ENCODE data around the gene MCM9.

The MCM9 gene

GRCh38 chr6:118893807-118894424 is 41.0 kb downstream of the MCM9 start, which contains the start of gene ASF1A:
TSS of gene ASF1A (plus strand) at chr6:118894152. CDS start at chr6:118894414, 262 bp downstream.
- H4K20me1 ChIP-seq (ENCODE audit: insufficient read depth, low read length), result peaks cover 4% of the 10 kb centered on the region; the same call in 1 of the 2 replicates
- peak within 1 kb of the TSS; percentile 90 for H3K27ac ChIP-seq (ENCODE audit: low read length)
- H3K4me1 ChIP-seq (ENCODE audit: low read length), result peaks cover 51% of the 10 kb centered on the region
- no peaks in the 10 kb centered on the region for H3K9me3 ChIP-seq (ENCODE audit: insufficient read depth, low read length)
- TF ChIP-seq, protein P1, sequence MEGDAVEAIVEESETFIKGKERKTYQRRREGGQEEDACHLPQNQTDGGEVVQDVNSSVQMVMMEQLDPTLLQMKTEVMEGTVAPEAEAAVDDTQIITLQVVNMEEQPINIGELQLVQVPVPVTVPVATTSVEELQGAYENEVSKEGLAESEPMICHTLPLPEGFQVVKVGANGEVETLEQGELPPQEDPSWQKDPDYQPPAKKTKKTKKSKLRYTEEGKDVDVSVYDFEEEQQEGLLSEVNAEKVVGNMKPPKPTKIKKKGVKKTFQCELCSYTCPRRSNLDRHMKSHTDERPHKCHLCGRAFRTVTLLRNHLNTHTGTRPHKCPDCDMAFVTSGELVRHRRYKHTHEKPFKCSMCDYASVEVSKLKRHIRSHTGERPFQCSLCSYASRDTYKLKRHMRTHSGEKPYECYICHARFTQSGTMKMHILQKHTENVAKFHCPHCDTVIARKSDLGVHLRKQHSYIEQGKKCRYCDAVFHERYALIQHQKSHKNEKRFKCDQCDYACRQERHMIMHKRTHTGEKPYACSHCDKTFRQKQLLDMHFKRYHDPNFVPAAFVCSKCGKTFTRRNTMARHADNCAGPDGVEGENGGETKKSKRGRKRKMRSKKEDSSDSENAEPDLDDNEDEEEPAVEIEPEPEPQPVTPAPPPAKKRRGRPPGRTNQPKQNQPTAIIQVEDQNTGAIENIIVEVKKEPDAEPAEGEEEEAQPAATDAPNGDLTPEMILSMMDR (IDR thresholded peaks at IDR 0.05; ENCODE audit: low read depth, low read length), result peak; percentile 42
- no peak for TF ChIP-seq EZH2phosphoT487 (IDR thresholded peaks at IDR 0.05; ENCODE audit: low read depth)
- peak within 1 kb of the TSS; percentile 94 for H3K4me3 ChIP-seq (ENCODE audit: low read length)
- no peaks in the 10 kb centered on the region for H3K27me3 ChIP-seq (ENCODE audit: low read depth, low read length)
- H3K4me2 ChIP-seq (ENCODE audit: low read length), result peak within 1 kb of the TSS; percentile 92
- no peaks in the 10 kb centered on the region for H3K36me3 ChIP-seq (replicated peaks; ENCODE audit: low read depth, low read length)
- peak within 1 kb of the TSS; percentile 63; the same call in 1 of the 2 replicates for H2AFZ ChIP-seq (ENCODE audit: low read depth, low read length)
- peak within 1 kb of the TSS; percentile 92 for H3K9ac ChIP-seq (ENCODE audit: low read length)
- H3K79me2 ChIP-seq (ENCODE audit: low read length), result peaks cover 80% of the 10 kb centered on the region

GRCh38 chr6:118893064-118893806 is 41.7 kb downstream of the MCM9 start:
- H4K20me1 ChIP-seq (ENCODE audit: insufficient read depth, low read length), result peaks cover 4% of the 10 kb centered on the region; the same call in 1 of the 2 replicates
- H3K4me2 ChIP-seq (ENCODE audit: low read length), result peak overlapping the region; percentile 92
- TF ChIP-seq, protein P1 (IDR thresholded peaks at IDR 0.05; ENCODE audit: low read depth, low read length), result no peak
- TF ChIP-seq EZH2phosphoT487 (IDR thresholded peaks at IDR 0.05; ENCODE audit: low read depth), result no peak
- peaks cover 77% of the 10 kb centered on the region for H3K79me2 ChIP-seq (ENCODE audit: low read length)
- H3K36me3 ChIP-seq (replicated peaks; ENCODE audit: low read depth, low read length), result no peaks in the 10 kb centered on the region
- no peaks in the 10 kb centered on the region for H3K9me3 ChIP-seq (ENCODE audit: insufficient read depth, low read length)
- peaks cover 54% of the 10 kb centered on the region for H3K4me1 ChIP-seq (ENCODE audit: low read length)
- peak overlapping the region; percentile 67 for H3K9ac ChIP-seq (ENCODE audit: low read length)
- H2AFZ ChIP-seq (ENCODE audit: low read depth, low read length), result peak overlapping the region; percentile 63; the same call in 1 of the 2 replicates
- H3K27me3 ChIP-seq (ENCODE audit: low read depth, low read length), result no peaks in the 10 kb centered on the region
- H3K27ac ChIP-seq (ENCODE audit: low read length), result peak overlapping the region; percentile 90
- H3K4me3 ChIP-seq (ENCODE audit: low read length), result peak overlapping the region; percentile 94

DNA sequence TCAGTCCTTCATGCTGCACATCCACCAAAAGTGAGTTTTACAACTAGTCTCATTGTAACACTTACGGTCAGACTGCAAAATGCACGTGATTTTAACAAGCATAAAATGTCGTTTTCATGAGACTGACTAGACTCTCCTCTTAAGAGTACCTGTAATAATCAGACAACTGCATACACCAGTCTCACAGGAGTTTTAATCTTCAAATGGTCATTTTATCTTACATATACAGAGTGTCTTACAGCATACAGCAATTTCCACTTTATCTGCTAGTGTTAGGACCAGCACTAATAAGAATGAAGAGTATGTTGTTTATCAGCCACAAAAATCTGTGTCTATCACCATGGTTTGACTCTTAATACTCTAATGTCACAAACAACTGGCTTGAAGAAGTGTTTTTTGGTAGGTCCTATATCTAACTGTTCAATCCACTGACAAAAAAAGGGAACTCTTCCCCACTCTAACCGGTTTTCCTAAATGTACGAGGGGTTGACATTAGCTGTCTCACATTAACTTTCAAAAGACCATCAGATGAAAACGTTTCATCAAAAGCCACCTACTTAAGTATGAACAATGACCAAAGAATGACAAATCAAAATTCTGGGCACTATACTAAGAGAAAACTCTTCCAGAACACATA is 42.5 kb downstream of the MCM9 start:
- no peak overlapping the region for H3K27ac ChIP-seq (ENCODE audit: low read length)
- H3K4me1 ChIP-seq (ENCODE audit: low read length), result peaks cover 50% of the 10 kb centered on the region
- H3K9ac ChIP-seq (ENCODE audit: low read length), result peak overlapping the region; percentile 67
- no peak for TF ChIP-seq EZH2phosphoT487 (IDR thresholded peaks at IDR 0.05; ENCODE audit: low read depth)
- TF ChIP-seq, protein P1 (IDR thresholded peaks at IDR 0.05; ENCODE audit: low read depth, low read length), result no peak
- H3K9me3 ChIP-seq (ENCODE audit: insufficient read depth, low read length), result no peaks in the 10 kb centered on the region
- peaks cover 74% of the 10 kb centered on the region for H3K79me2 ChIP-seq (ENCODE audit: low read length)
- peak overlapping the region; percentile 92 for H3K4me2 ChIP-seq (ENCODE audit: low read length)
- H3K27me3 ChIP-seq (ENCODE audit: low read depth, low read length), result no peaks in the 10 kb centered on the region
- H2AFZ ChIP-seq (ENCODE audit: low read depth, low read length), result no peak overlapping the region
- H3K36me3 ChIP-seq (replicated peaks; ENCODE audit: low read depth, low read length), result no peaks in the 10 kb centered on the region
- H3K4me3 ChIP-seq (ENCODE audit: low read length), result peak overlapping the region; percentile 94
- H4K20me1 ChIP-seq (ENCODE audit: insufficient read depth, low read length), result peaks cover 4% of the 10 kb centered on the region; the same call in 1 of the 2 replicates
